WTC11 (cell line): Measurements from ENCODE around the gene ZNF438. TPM values are rescaled to one million over a fixed set of nuclear protein-coding genes. Genes with fewer than 3 reads are reported as not detected.

Experiments used
- ATAC-seq: fragments of 200-7000 bp; cut with Tn5 transposase; 2 replicates; pipeline ENCODE4 v1.10.0; 2021; ENCODE audit warnings: mild to moderate bottlenecking, moderate library complexity
- CTCF ChIA-PET: fragments of 300-600 bp; sonication (Branson Sonifier 250); formaldehyde crosslinking; loops from one replicate; lab custom pipeline; 2021; ENCODE audit warnings: antibody characterized with exemption; lab: Charles Lee
- POLR2A ChIA-PET: fragments of 350-600 bp; sonication (Branson Sonifier 250); formaldehyde crosslinking; loops from one replicate; lab custom pipeline; 2021; ENCODE audit warnings: antibody characterized with exemption; lab: Charles Lee
- DNase-seq: peaks from one replicate; pipeline ENCODE4 v3.0.0; 2021; ENCODE audit warnings: low spot score
- H3K27ac Mint-ChIP-seq: 2 replicates; pipeline ENCODE4 v1.8.0; 2021; ENCODE audit warnings: mixed read lengths
- H3K27me3 Mint-ChIP-seq: 2 replicates; pipeline ENCODE4 v1.8.0; 2021; ENCODE audit warnings: low read depth, mild to moderate bottlenecking, moderate library complexity, mixed read lengths
- H3K36me3 Mint-ChIP-seq: 2 replicates; pipeline ENCODE4 v1.8.0; 2021; ENCODE audit warnings: mixed read lengths
- H3K4me1 Mint-ChIP-seq: 2 replicates; pipeline ENCODE4 v1.8.0; 2022; ENCODE audit warnings: mixed read lengths
- H3K4me3 Mint-ChIP-seq: 2 replicates; pipeline ENCODE4 v1.8.0; 2021; ENCODE audit warnings: mild to moderate bottlenecking, moderate library complexity, mixed read lengths
- H3K9me3 Mint-ChIP-seq: 2 replicates; pipeline ENCODE4 v1.8.0; 2021; ENCODE audit warnings: mixed read lengths
- CBFB ChIP-seq: sonication (generic); formaldehyde crosslinking; IDR thresholded peaks from 2 replicates; pipeline ENCODE4 v1.8.1; 2022; ENCODE audit warnings: mild to moderate bottlenecking, low read depth, missing genetic modification reagents
- CREB1 ChIP-seq: sonication (generic); formaldehyde crosslinking; IDR thresholded peaks from 2 replicates; pipeline ENCODE4 v1.8.0; 2023; ENCODE audit warnings: mild to moderate bottlenecking, missing genetic modification reagents
- ELF4 ChIP-seq: sonication (generic); formaldehyde crosslinking; IDR thresholded peaks from 2 replicates; pipeline ENCODE4 v1.8.1; 2022; ENCODE audit warnings: low read depth, mild to moderate bottlenecking, moderate library complexity, missing genetic modification reagents
- ESRRA ChIP-seq: sonication (generic); formaldehyde crosslinking; IDR thresholded peaks from 2 replicates; pipeline ENCODE4 v1.8.1; 2022; ENCODE audit warnings: mild to moderate bottlenecking, missing genetic modification reagents, borderline replicate concordance
- FOXJ3 ChIP-seq: sonication (generic); formaldehyde crosslinking; IDR thresholded peaks from 2 replicates; pipeline ENCODE4 v1.9.0; 2021; ENCODE audit warnings: missing genetic modification reagents, mild to moderate bottlenecking, borderline replicate concordance
- GABPB1 ChIP-seq: sonication (generic); formaldehyde crosslinking; IDR thresholded peaks from 2 replicates; pipeline ENCODE4 v1.8.1; 2023; ENCODE audit warnings: mild to moderate bottlenecking, missing genetic modification reagents
- MXD4 ChIP-seq: fragments of 250-450 bp; sonication (Bioruptor Pico); IDR thresholded peaks from 2 replicates; pipeline ENCODE4 v1.8.0; 2021; ENCODE audit warnings: mild to moderate bottlenecking, moderate library complexity, borderline replicate concordance
- MYBL2 ChIP-seq: sonication (generic); formaldehyde crosslinking; IDR thresholded peaks from 2 replicates; pipeline ENCODE4 v1.8.1; 2023; ENCODE audit warnings: mild to moderate bottlenecking, moderate library complexity, missing genetic modification reagents
- NR2C2 ChIP-seq: sonication (generic); formaldehyde crosslinking; IDR thresholded peaks from 2 replicates; pipeline ENCODE4 v1.8.0; 2022; ENCODE audit warnings: mild to moderate bottlenecking, missing genetic modification reagents
- TP53 ChIP-seq: sonication (generic); formaldehyde crosslinking; IDR thresholded peaks from 2 replicates; pipeline ENCODE4 v1.8.1; 2023; ENCODE audit warnings: mild to moderate bottlenecking, missing genetic modification reagents
- ZNF396 ChIP-seq: fragments of 250-450 bp; sonication (Bioruptor Pico); IDR thresholded peaks from 2 replicates; pipeline ENCODE4 v1.8.0; 2021; ENCODE audit warnings: mild to moderate bottlenecking, moderate library complexity, borderline replicate concordance
- ZNF416 ChIP-seq: fragments of 250-450 bp; sonication (Bioruptor Pico); IDR thresholded peaks from 2 replicates; pipeline ENCODE4 v1.9.0; 2021; ENCODE audit warnings: mild to moderate bottlenecking, inconsistent platforms
- ZNF671 ChIP-seq: fragments of 250-450 bp; sonication (Bioruptor Pico); IDR thresholded peaks from 2 replicates; pipeline ENCODE4 v1.8.0; 2021; ENCODE audit warnings: mild to moderate bottlenecking
- total RNA-seq: library from RNA; stranded (reverse); gene quantifications from 3 replicates; pipeline ENCODE4 v1.2.3, GENCODE V29; 2021
- TF ChIP-seq, protein P1 (sequence below): sonication (generic); formaldehyde crosslinking; IDR thresholded peaks from 2 replicates; pipeline ENCODE4 v1.8.1; 2023; ENCODE audit warnings: mild to moderate bottlenecking, missing genetic modification reagents, borderline replicate concordance
- TF ChIP-seq, protein P2 (sequence below): sonication (generic); formaldehyde crosslinking; IDR thresholded peaks from 2 replicates; pipeline ENCODE4 v1.8.1; 2023; ENCODE audit warnings: mild to moderate bottlenecking, missing genetic modification reagents
- TF ChIP-seq, protein P3 (sequence below): sonication (generic); formaldehyde crosslinking; IDR thresholded peaks from 2 replicates; pipeline ENCODE4 v1.8.0; 2022; ENCODE audit warnings: mild to moderate bottlenecking, missing genetic modification reagents
- TF ChIP-seq, protein P4 (sequence below): fragments of 250-450 bp; sonication (Bioruptor Pico); IDR thresholded peaks from 2 replicates; pipeline ENCODE4 v1.9.0; 2021; ENCODE audit warnings: moderate library complexity, mild to moderate bottlenecking, inconsistent platforms, borderline replicate concordance
- TF ChIP-seq, protein P5 (sequence below): fragments of 200-600 bp; IDR thresholded peaks from 2 replicates; pipeline ENCODE4 v1.8.0; 2022; ENCODE audit warnings: antibody characterized with exemption
- TF ChIP-seq, protein P6 (sequence below): sonication (generic); formaldehyde crosslinking; IDR thresholded peaks from 2 replicates; pipeline ENCODE4 v1.8.1; 2022; ENCODE audit warnings: missing genetic modification reagents, borderline replicate concordance

Gene ZNF438
- total RNA-seq, 1 experiment from 2014 or later, result 1.9 TPM

DNA sequence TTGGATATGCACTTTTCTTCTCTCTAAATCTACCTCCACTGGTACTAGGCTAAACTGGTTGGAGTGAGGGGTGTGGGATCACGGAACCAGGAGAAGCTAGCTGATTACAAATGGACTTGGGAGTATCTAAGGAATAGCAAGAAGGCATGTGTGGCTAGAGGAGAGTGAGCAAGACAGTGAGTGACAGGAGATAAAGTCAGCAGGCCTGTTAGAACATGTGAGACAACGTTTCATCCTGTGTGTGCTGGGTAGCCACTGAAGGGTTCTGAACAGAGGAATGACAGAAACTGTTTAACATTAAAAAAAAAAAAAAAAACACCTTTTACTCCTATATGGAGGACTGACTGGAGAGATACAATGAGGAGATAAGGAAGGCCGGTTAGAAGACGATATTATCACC is 51.7 kb downstream of the ZNF438 start (continued):
- TF ChIP-seq, protein P1, sequence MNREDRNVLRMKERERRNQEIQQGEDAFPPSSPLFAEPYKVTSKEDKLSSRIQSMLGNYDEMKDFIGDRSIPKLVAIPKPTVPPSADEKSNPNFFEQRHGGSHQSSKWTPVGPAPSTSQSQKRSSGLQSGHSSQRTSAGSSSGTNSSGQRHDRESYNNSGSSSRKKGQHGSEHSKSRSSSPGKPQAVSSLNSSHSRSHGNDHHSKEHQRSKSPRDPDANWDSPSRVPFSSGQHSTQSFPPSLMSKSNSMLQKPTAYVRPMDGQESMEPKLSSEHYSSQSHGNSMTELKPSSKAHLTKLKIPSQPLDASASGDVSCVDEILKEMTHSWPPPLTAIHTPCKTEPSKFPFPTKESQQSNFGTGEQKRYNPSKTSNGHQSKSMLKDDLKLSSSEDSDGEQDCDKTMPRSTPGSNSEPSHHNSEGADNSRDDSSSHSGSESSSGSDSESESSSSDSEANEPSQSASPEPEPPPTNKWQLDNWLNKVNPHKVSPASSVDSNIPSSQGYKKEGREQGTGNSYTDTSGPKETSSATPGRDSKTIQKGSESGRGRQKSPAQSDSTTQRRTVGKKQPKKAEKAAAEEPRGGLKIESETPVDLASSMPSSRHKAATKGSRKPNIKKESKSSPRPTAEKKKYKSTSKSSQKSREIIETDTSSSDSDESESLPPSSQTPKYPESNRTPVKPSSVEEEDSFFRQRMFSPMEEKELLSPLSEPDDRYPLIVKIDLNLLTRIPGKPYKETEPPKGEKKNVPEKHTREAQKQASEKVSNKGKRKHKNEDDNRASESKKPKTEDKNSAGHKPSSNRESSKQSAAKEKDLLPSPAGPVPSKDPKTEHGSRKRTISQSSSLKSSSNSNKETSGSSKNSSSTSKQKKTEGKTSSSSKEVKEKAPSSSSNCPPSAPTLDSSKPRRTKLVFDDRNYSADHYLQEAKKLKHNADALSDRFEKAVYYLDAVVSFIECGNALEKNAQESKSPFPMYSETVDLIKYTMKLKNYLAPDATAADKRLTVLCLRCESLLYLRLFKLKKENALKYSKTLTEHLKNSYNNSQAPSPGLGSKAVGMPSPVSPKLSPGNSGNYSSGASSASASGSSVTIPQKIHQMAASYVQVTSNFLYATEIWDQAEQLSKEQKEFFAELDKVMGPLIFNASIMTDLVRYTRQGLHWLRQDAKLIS (CRISPR knock-in tag), result no peak
- TF ChIP-seq, protein P2, sequence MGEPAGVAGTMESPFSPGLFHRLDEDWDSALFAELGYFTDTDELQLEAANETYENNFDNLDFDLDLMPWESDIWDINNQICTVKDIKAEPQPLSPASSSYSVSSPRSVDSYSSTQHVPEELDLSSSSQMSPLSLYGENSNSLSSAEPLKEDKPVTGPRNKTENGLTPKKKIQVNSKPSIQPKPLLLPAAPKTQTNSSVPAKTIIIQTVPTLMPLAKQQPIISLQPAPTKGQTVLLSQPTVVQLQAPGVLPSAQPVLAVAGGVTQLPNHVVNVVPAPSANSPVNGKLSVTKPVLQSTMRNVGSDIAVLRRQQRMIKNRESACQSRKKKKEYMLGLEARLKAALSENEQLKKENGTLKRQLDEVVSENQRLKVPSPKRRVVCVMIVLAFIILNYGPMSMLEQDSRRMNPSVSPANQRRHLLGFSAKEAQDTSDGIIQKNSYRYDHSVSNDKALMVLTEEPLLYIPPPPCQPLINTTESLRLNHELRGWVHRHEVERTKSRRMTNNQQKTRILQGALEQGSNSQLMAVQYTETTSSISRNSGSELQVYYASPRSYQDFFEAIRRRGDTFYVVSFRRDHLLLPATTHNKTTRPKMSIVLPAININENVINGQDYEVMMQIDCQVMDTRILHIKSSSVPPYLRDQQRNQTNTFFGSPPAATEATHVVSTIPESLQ, result no peak
- TF ChIP-seq, protein P3, sequence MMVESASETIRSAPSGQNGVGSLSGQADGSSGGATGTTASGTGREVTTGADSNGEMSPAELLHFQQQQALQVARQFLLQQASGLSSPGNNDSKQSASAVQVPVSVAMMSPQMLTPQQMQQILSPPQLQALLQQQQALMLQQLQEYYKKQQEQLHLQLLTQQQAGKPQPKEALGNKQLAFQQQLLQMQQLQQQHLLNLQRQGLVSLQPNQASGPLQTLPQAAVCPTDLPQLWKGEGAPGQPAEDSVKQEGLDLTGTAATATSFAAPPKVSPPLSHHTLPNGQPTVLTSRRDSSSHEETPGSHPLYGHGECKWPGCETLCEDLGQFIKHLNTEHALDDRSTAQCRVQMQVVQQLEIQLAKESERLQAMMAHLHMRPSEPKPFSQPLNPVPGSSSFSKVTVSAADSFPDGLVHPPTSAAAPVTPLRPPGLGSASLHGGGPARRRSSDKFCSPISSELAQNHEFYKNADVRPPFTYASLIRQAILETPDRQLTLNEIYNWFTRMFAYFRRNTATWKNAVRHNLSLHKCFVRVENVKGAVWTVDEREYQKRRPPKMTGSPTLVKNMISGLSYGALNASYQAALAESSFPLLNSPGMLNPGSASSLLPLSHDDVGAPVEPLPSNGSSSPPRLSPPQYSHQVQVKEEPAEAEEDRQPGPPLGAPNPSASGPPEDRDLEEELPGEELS (CRISPR knock-in tag), result no peak
- TF ChIP-seq ESRRA (no peak), NR2C2 (CRISPR knock-in tag) (no peak), ELF4 (CRISPR knock-in tag) (no peak), GABPB1 (CRISPR knock-in tag) (no peak)
- TF ChIP-seq, protein P4, sequence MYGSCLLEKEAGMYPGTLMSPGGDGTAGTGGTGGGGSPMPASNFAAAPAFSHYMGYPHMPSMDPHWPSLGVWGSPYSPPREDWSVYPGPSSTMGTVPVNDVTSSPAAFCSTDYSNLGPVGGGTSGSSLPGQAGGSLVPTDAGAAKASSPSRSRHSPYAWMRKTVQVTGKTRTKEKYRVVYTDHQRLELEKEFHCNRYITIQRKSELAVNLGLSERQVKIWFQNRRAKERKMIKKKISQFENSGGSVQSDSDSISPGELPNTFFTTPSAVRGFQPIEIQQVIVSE (CRISPR knock-in tag), result no peak

DNA sequence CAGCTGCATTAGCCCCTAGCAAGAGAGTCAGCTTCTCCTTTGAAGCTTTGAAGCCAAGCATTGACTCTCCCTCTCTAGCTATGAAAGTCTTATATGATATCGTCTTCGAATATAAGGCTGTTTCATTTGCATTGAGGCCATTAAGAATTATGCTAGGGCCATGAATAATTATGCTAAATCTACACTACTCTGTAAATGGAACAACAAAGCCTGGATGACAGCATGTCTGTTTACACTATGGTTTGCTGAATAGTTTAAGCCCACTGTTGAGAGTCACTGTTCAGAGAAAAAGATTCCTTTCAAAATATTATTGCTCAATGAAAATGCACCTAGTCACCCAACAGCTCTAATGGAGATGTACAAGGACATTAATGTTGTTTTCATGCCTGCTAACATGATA is 52.8 kb downstream of the ZNF438 start:
- ChIA-PET POLR2A (no interaction called here), CTCF (no interaction called here)
- peaks cover 12% of the 10 kb centered on the region for H3K9me3 Mint-ChIP-seq
- no peaks in the 10 kb centered on the region for H3K4me1 Mint-ChIP-seq
- DNase-seq (no peak), ATAC-seq (no peak)
- no peaks in the 10 kb centered on the region for H3K27me3 Mint-ChIP-seq
- no peak overlapping the region for H3K27ac Mint-ChIP-seq
- peaks cover 7% of the 10 kb centered on the region; the same call in 1 of the 2 replicates for H3K36me3 Mint-ChIP-seq
- no peak overlapping the region for H3K4me3 Mint-ChIP-seq
- TF ChIP-seq ZNF671 (CRISPR knock-in tag), result no peak
- TF ChIP-seq, protein P5, sequence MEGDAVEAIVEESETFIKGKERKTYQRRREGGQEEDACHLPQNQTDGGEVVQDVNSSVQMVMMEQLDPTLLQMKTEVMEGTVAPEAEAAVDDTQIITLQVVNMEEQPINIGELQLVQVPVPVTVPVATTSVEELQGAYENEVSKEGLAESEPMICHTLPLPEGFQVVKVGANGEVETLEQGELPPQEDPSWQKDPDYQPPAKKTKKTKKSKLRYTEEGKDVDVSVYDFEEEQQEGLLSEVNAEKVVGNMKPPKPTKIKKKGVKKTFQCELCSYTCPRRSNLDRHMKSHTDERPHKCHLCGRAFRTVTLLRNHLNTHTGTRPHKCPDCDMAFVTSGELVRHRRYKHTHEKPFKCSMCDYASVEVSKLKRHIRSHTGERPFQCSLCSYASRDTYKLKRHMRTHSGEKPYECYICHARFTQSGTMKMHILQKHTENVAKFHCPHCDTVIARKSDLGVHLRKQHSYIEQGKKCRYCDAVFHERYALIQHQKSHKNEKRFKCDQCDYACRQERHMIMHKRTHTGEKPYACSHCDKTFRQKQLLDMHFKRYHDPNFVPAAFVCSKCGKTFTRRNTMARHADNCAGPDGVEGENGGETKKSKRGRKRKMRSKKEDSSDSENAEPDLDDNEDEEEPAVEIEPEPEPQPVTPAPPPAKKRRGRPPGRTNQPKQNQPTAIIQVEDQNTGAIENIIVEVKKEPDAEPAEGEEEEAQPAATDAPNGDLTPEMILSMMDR, result no peak
- TF ChIP-seq TP53, result no peak
- no peak for TF ChIP-seq FOXJ3 (CRISPR knock-in tag)
- no peak for TF ChIP-seq MYBL2
- no peak for TF ChIP-seq CREB1
- TF ChIP-seq MXD4 (CRISPR knock-in tag), result no peak
- TF ChIP-seq, protein P6, sequence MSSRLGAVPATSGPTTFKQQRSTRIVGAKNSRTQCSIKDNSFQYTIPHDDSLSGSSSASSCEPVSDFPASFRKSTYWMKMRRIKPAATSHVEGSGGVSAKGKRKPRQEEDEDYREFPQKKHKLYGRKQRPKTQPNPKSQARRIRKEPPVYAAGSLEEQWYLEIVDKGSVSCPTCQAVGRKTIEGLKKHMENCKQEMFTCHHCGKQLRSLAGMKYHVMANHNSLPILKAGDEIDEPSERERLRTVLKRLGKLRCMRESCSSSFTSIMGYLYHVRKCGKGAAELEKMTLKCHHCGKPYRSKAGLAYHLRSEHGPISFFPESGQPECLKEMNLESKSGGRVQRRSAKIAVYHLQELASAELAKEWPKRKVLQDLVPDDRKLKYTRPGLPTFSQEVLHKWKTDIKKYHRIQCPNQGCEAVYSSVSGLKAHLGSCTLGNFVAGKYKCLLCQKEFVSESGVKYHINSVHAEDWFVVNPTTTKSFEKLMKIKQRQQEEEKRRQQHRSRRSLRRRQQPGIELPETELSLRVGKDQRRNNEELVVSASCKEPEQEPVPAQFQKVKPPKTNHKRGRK (CRISPR knock-in tag), result no peak
- TF ChIP-seq ZNF396, result no peak
- TF ChIP-seq, protein P1 (CRISPR knock-in tag), result no peak
- TF ChIP-seq ZNF416 (CRISPR knock-in tag), result no peak
- TF ChIP-seq CBFB (CRISPR knock-in tag), result no peak
